ENCODE data around the gene SIPA1. TPM values are rescaled to one million over a fixed set of nuclear protein-coding genes. Genes with fewer than 3 reads are reported as not detected.

Gene SIPA1
- total RNA-seq, 4 donors from 2014 or later, result 18.0 to 48.7 (median 24.7) TPM

DNA sequence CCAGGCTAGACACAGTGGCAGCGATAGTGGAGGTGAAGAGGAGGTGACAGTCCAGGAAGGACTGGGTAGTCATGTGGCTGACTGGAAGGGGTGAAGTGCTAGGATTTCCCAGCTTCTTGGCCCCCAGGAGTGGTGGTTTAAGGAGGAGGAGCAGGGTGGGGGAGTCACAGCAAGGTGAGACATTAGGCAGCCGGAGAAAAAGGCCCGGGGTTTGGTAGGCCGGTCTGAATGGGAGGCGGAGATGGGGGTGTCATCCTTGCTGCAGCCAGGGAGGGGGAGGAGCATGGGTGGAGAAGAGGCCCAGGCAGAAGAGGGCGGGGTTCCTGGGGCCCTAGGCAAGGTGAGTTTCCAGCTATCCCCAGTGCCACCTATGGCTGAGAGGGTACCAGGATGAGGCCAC is 6.1 kb downstream of the SIPA1 start:
- Histone ChIP-seq H3K36me3 (peaks cover 0 to 12% (median 0%) of the 10 kb centered on the region in 3 donors), H3K27ac (peak overlapping the region in 1 of 4 donors; percentile 42), H3K4me1 (peaks cover 0 to 27% (median 17%) of the 10 kb centered on the region in 4 donors), H3K27me3 (no peaks in the 10 kb centered on the region), H3K9me3 (no peaks in the 10 kb centered on the region), H3K4me3 (no peak overlapping the region)
- no peak for TF ChIP-seq POLR2A (IDR thresholded peaks at IDR 0.05)
- TF ChIP-seq, protein P1, sequence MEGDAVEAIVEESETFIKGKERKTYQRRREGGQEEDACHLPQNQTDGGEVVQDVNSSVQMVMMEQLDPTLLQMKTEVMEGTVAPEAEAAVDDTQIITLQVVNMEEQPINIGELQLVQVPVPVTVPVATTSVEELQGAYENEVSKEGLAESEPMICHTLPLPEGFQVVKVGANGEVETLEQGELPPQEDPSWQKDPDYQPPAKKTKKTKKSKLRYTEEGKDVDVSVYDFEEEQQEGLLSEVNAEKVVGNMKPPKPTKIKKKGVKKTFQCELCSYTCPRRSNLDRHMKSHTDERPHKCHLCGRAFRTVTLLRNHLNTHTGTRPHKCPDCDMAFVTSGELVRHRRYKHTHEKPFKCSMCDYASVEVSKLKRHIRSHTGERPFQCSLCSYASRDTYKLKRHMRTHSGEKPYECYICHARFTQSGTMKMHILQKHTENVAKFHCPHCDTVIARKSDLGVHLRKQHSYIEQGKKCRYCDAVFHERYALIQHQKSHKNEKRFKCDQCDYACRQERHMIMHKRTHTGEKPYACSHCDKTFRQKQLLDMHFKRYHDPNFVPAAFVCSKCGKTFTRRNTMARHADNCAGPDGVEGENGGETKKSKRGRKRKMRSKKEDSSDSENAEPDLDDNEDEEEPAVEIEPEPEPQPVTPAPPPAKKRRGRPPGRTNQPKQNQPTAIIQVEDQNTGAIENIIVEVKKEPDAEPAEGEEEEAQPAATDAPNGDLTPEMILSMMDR (IDR thresholded peaks at IDR 0.05), result no peak
- DNase-seq, result no peak

DNA sequence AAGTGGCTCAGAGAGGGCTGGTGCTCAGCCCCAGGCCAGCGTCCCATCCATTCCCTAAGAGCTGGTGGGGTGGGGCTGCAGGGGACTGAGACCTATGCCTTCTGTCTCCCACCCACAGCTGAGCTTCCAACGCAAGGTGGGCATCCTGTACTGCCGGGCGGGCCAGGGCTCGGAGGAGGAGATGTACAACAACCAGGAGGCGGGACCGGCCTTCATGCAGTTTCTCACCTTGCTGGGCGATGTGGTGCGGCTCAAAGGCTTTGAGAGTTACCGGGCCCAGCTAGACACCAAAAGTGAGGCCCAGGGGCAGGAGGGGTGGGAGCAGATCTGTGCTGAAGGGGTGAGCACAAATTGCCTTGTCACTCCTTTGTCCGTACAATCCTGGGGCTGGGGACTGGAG is 6.9 kb downstream of the SIPA1 start:
- peaks cover 0 to 21% (median 10%) of the 10 kb centered on the region in 4 donors for H3K4me1 ChIP-seq
- H3K27me3 ChIP-seq, result no peaks in the 10 kb centered on the region
- H3K36me3 ChIP-seq, result peaks cover 0 to 21% (median 0%) of the 10 kb centered on the region in 3 donors
- no peak for DNase-seq
- no peak overlapping the region for H3K27ac ChIP-seq
- H3K4me3 ChIP-seq, result no peak overlapping the region
- TF ChIP-seq, protein P1 (IDR thresholded peaks at IDR 0.05), result no peak
- TF ChIP-seq POLR2A (IDR thresholded peaks at IDR 0.05), result no peak
- no peaks in the 10 kb centered on the region for H3K9me3 ChIP-seq

DNA sequence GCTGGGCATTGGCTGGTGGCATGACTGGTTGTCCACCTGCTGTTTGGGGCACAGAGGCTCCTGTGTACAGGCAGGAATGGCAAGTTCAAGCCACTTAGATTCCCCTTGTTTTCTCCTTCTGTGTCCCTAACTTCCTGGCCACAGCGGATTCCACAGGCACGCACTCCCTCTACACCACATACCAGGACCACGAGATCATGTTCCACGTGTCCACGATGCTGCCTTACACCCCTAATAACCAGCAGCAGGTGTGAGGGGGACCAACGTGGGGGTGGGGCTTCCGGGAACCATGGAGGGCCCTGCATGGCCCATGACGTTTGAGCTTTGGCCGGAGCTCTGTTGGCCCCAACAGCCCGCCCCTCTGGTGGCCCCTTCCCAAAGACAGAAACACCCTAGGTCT is 7.8 kb downstream of the SIPA1 start:
- Histone ChIP-seq H3K36me3 (peaks cover 0 to 28% (median 0%) of the 10 kb centered on the region in 3 donors), H3K9me3 (no peaks in the 10 kb centered on the region), H3K27me3 (no peaks in the 10 kb centered on the region), H3K4me1 (peaks cover 0 to 16% (median 9%) of the 10 kb centered on the region in 4 donors), H3K4me3 (no peak overlapping the region), H3K27ac (no peak overlapping the region)
- TF ChIP-seq, protein P1 (IDR thresholded peaks at IDR 0.05), result no peak
- no peak for TF ChIP-seq POLR2A (IDR thresholded peaks at IDR 0.05)
- DNase-seq, result peak in 1 of 3 donors; percentile 46

DNA sequence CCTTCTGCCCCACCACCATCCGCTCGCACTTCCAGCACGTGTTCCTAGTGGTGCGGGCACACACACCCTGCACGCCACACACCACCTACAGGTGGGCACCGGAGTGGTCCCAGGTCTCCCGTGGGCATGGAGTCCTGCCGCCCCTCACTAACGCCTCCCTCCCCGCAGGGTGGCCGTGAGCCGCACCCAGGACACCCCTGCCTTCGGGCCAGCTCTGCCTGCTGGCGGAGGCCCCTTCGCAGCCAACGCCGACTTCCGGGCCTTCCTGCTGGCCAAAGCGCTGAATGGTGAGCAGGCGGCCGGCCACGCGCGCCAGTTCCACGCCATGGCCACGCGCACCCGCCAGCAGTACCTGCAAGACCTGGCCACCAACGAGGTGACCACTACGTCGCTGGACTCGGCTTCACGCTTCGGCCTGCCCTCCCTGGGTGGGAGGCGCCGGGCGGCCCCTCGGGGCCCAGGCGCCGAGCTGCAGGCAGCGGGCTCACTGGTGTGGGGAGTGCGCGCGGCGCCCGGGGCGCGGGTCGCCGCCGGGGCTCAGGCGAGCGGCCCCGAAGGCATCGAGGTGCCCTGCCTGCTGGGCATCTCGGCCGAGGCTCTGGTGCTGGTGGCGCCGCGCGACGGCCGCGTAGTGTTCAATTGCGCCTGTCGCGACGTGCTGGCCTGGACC is 8.5 kb downstream of the SIPA1 start:
- Histone ChIP-seq H3K9me3 (no peaks in the 10 kb centered on the region), H3K4me3 (peak overlapping the region in 2 of 4 donors; percentile 49 to 64), H3K27ac (peak overlapping the region in 1 of 4 donors; percentile 80), H3K36me3 (peaks cover 0 to 28% (median 0%) of the 10 kb centered on the region in 3 donors), H3K27me3 (no peaks in the 10 kb centered on the region), H3K4me1 (peaks cover 0 to 15% (median 10%) of the 10 kb centered on the region in 4 donors)
- TF ChIP-seq, protein P1 (IDR thresholded peaks at IDR 0.05), result no peak
- TF ChIP-seq POLR2A (IDR thresholded peaks at IDR 0.05), result no peak
- peak in 1 of 3 donors; percentile 45 for DNase-seq

DNA sequence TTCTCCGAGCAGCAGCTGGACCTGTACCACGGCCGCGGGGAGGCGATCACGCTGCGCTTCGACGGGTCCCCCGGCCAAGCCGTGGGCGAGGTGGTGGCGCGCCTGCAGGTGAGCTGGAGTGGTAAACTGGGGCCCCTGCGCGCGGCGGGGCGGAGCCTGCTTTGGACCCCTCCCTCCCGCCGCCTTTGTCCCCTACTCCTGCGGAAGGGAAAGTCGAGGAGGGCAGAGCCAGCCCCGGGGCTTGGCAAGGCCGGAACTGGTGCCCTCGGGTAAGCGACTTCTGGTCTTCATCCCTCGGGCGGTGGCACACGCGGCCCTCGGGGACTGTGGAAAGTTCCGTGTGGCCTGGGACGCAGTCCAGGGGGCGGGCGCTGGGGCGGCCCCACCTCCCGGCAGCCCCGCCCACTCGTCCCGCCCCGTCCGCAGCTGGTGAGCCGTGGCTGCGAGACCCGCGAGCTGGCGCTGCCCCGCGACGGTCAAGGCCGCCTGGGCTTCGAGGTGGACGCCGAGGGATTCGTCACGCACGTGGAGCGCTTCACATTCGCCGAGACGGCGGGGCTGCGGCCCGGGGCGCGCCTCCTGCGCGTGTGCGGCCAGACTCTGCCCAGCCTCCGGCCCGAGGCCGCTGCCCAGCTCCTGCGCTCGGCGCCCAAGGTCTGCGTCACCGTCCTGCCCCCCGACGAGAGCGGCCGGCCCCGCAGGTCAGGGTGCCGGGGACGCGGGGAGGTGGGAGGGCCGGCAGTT is 9.2 kb downstream of the SIPA1 start:
- no peaks in the 10 kb centered on the region for H3K27me3 ChIP-seq
- H3K4me3 ChIP-seq, result peak overlapping the region in 3 of 4 donors; percentile 31 to 64 (median 49)
- peak overlapping the region in 1 of 4 donors; percentile 80 for H3K27ac ChIP-seq
- TF ChIP-seq, protein P1 (IDR thresholded peaks at IDR 0.05), result peak in 2 of 6 experiments; percentile 10 to 21
- no peak for TF ChIP-seq POLR2A (IDR thresholded peaks at IDR 0.05)
- no peaks in the 10 kb centered on the region for H3K9me3 ChIP-seq
- H3K36me3 ChIP-seq, result peaks cover 0 to 28% (median 0%) of the 10 kb centered on the region in 3 donors
- H3K4me1 ChIP-seq, result peaks cover 0 to 19% (median 12%) of the 10 kb centered on the region in 4 donors
- DNase-seq, result peak in 2 of 3 donors; percentile 70 to 82

Data from Peyer's patch (tissue), 4 donors.